ENCODE measurements around the gene TAOK2. TPM values are rescaled to one million over a fixed set of nuclear protein-coding genes. Genes with fewer than 3 reads are reported as not detected.

The TAOK2 gene
- total and polyA plus RNA-seq, 2 of the 13 experiments (the other 11 are each of a cell fraction or from before 2014, with no cell fraction given): 17.4 to 43.2 TPM

- TF ChIP-seq, protein P1, sequence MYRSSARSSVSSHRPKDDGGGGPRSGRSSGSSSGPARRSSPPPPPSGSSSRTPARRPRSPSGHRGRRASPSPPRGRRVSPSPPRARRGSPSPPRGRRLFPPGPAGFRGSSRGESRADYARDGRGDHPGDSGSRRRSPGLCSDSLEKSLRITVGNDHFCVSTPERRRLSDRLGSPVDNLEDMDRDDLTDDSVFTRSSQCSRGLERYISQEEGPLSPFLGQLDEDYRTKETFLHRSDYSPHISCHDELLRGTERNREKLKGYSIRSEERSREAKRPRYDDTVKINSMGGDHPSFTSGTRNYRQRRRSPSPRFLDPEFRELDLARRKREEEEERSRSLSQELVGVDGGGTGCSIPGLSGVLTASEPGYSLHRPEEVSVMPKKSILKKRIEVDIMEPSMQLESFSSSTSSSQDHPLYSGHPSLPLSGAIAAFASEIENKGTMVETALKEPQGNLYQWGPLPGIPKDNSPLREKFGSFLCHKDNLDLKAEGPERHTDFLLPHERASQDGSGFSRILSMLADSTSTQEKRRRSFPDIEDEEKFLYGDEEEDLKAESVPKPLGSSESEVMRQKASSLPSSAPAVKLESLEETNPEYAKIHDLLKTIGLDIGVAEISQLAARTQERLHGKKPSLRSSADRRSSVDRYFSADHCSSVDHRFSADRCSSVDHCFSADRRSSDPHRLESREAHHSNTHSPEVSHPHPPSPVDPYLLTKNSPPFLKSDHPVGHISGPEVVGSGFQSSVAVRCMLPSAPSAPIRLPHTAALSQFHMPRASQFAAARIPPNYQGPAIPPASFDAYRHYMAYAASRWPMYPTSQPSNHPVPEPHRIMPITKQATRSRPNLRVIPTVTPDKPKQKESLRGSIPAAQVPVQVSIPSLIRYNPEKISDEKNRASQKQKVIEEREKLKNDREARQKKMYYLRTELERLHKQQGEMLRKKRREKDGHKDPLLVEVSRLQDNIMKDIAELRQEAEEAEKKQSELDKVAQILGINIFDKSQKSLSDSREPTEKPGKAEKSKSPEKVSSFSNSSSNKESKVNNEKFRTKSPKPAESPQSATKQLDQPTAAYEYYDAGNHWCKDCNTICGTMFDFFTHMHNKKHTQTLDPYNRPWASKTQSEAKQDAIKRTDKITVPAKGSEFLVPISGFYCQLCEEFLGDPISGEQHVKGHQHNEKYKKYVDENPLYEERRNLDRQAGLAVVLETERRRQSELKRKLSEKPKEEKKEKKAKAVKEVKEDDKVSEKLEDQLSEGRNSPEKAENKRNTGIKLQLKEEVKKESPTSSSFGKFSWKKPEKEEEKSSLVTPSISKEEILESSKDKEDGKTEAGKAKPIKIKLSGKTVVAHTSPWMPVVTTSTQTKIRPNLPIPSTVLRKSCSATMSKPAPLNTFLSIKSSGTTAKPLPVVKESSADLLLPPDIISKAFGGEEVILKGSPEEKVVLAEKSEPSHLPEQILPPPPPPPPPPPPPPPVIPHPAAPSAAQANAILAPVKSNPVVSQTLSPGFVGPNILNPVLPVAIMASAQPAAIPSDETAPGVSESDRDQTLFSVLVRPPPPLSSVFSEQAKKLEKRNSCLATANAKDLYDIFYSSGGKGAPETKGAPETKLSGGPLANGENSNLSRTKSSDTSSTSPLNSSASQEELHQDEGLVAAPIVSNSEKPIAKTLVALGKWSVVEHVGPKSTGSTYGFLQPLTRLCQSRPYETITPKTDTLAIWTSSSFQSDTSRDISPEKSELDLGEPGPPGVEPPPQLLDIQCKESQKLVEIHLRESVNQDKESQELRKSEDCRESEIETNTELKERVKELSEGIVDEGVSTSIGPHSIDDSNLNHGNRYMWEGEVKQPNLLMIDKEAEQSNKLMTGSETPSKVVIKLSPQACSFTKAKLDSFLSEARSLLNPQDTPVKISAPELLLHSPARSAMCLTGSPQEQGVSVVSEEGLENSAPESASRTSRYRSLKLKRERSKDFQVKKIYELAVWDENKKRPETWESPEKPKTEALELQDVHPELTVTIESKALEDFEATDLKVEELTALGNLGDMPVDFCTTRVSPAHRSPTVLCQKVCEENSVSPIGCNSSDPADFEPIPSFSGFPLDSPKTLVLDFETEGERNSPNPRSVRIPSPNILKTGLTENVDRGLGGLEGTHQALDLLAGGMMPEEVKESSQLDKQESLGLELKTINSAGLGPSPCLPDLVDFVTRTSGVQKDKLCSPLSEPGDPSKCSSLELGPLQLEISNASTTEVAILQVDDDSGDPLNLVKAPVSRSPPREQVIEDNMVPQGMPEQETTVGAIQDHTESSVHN (CRISPR knock-in tag; IDR thresholded peaks at IDR 0.05): peak; percentile 77; the same call in 1 of the 2 replicates
- no peak for TF ChIP-seq HNRNPH1 (optimal IDR thresholded peaks at IDR 0.05; ENCODE audit: low read depth, low read length)
- TF ChIP-seq MEF2D (CRISPR knock-in tag; IDR thresholded peaks at IDR 0.05): no peak
- TF ChIP-seq, protein P2, sequence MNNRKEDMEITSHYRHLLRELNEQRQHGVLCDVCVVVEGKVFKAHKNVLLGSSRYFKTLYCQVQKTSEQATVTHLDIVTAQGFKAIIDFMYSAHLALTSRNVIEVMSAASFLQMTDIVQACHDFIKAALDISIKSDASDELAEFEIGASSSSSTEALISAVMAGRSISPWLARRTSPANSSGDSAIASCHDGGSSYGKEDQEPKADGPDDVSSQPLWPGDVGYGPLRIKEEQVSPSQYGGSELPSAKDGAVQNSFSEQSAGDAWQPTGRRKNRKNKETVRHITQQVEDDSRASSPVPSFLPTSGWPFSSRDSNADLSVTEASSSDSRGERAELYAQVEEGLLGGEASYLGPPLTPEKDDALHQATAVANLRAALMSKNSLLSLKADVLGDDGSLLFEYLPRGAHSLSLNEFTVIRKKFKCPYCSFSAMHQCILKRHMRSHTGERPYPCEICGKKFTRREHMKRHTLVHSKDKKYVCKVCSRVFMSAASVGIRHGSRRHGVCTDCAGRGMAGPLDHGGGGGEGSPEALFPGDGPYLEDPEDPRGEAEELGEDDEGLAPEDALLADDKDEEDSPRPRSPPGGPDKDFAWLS (CRISPR knock-in tag; IDR thresholded peaks at IDR 0.05; ENCODE audit: borderline replicate concordance): peak; percentile 87; the same call in 1 of the 2 replicates
- TF ChIP-seq SAFB2 (CRISPR knock-in tag; IDR thresholded peaks at IDR 0.05; ENCODE audit: borderline replicate concordance, low read depth): 0 out of 2 replicates have a peak, but pooled peaks have one; percentile 5
These were observed 21.1 kb downstream of the TAOK2 start (continued) for GRCh38 chr16:29994600-29995323.

Data from HepG2 (cell line).